ENCODE data around the gene FAM78B. TPM values are rescaled to one million over a fixed set of nuclear protein-coding genes. Genes with fewer than 3 reads are reported as not detected.

The FAM78B gene
- total and polyA plus RNA-seq, 10 of the 15 experiments (the other 5 are each of a cell fraction or from before 2014, with no cell fraction given), result 0.10 to 4.9 (median 1.6) TPM

- no peaks in the 10 kb centered on the region for H3K9me3 ChIP-seq (replicated peaks; ENCODE audit: control insufficient read depth, insufficient read depth, low read length)
- H4K20me1 ChIP-seq (ENCODE audit: control insufficient read depth, insufficient read depth), result no peaks in the 10 kb centered on the region
- H3K79me2 ChIP-seq (ENCODE audit: control insufficient read depth, insufficient read depth, low read length), result no peaks in the 10 kb centered on the region
- POLR2A ChIA-PET, result interaction anchor here (0.6 kb wide), 1 partner anchor 28 kb away, joined by 4 read pairs; no protein-coding TSS in a partner anchor
- SMC1A ChIA-PET (ENCODE audit: uncharacterized antibody, unreplicated experiment), result no interaction called here
- H3K4me3 ChIP-seq, result no peak overlapping the region
- no peaks in the 10 kb centered on the region for H3K27me3 ChIP-seq (replicated peaks in 1 of 2; ENCODE audit: control insufficient read depth in 2 of 2, insufficient read depth in 2 of 2, low read length in 1 of 2)
- BruUV-seq (replicated peaks), result no TSS peak
- 51% methylated on average over 11 of the region's 11 CpGs for WGBS (ENCODE audit: insufficient coverage, insufficient replicate concordance, low lambda C conversion rate, missing lambda C conversion rate)
- intact Hi-C loops (cut with micrococcal nuclease; ENCODE audit: unreplicated experiment) (no loop called here), in situ Hi-C loops (cut with MboI) (no loop called here)
- H3K36me3 ChIP-seq (ENCODE audit: control insufficient read depth in 2 of 2, insufficient read depth in 2 of 2, low read length in 1 of 2), result no peaks in the 10 kb centered on the region
- H3K4me1 ChIP-seq (ENCODE audit: control insufficient read depth, insufficient read depth, low read length), result no peaks in the 10 kb centered on the region
- no peak overlapping the region for H3K27ac ChIP-seq (ENCODE audit: control insufficient read depth, insufficient read depth)
- TF ChIP-seq HDAC6 (IDR thresholded peaks at IDR 0.05; ENCODE audit: unreplicated experiment), result no peak
- TF ChIP-seq RUNX3 (IDR thresholded peaks at IDR 0.05; ENCODE audit: low read length), result no peak
- TF ChIP-seq NR2F1 (conservative IDR thresholded peaks at IDR 0.05), result no peak
- no peak for TF ChIP-seq PAX8 (IDR thresholded peaks at IDR 0.05)
- no peak for TF ChIP-seq LARP7 (IDR thresholded peaks at IDR 0.05)
- no peak for TF ChIP-seq ELK1 (IDR thresholded peaks at IDR 0.05; ENCODE audit: low read depth, low read length)
- no peak for TF ChIP-seq RELB (IDR thresholded peaks at IDR 0.05; ENCODE audit: low read depth)
- TF ChIP-seq CBFB (IDR thresholded peaks at IDR 0.05; ENCODE audit: low read depth), result no peak
- no peak for TF ChIP-seq MYB (IDR thresholded peaks at IDR 0.05; ENCODE audit: borderline replicate concordance, low read depth, low read length)
- no peak for TF ChIP-seq MXI1 (IDR thresholded peaks at IDR 0.05; ENCODE audit: low read depth, low read length)
- TF ChIP-seq ATF2 (IDR thresholded peaks at IDR 0.05; ENCODE audit: low read length), result no peak
- no peak for TF ChIP-seq POLR2AphosphoS5 (IDR thresholded peaks at IDR 0.05; ENCODE audit: low read length)
- no peak for TF ChIP-seq POLR2AphosphoS2 (IDR thresholded peaks at IDR 0.05; ENCODE audit: low read depth, low read length)
- TF ChIP-seq ZZZ3 (IDR thresholded peaks at IDR 0.05; ENCODE audit: control insufficient read depth, insufficient read length, low read depth), result no peak
- TF ChIP-seq SUPT20H (IDR thresholded peaks at IDR 0.05; ENCODE audit: borderline replicate concordance, control insufficient read depth, low read depth, low read length), result no peak
- H3K4me2 ChIP-seq (ENCODE audit: control insufficient read depth, insufficient read depth), result no peak overlapping the region
- no peak overlapping the region for H2AFZ ChIP-seq (ENCODE audit: control insufficient read depth, low read depth, low read length)
- CTCF ChIA-PET, result interaction anchor here (1.4 kb wide), 1 partner anchor 191 kb away, joined by 3 read pairs; no protein-coding TSS in a partner anchor
- no peak for ATAC-seq
- DNase-seq (ENCODE audit: low read depth, low spot score), result no peak
- no peak overlapping the region for H3K9ac ChIP-seq (ENCODE audit: control insufficient read depth, insufficient read depth, low read length)
- no peak for FAIRE-seq
- RAD21 ChIA-PET (ENCODE audit: unreplicated experiment), result no interaction called here
These were observed 47.3 kb downstream of the FAM78B start for GRCh38 chr1:166119471-166119965.

All from GM12878 (cell line).